Measurements from ENCODE around the gene ELK3. TPM values are rescaled to one million over a fixed set of nuclear protein-coding genes. Genes with fewer than 3 reads are reported as not detected.

ELK3 gene
- total and polyA plus RNA-seq, 2 of the 13 experiments (the other 11 are each of a cell fraction or from before 2014, with no cell fraction given): 2.9 to 3.2 TPM

DNA sequence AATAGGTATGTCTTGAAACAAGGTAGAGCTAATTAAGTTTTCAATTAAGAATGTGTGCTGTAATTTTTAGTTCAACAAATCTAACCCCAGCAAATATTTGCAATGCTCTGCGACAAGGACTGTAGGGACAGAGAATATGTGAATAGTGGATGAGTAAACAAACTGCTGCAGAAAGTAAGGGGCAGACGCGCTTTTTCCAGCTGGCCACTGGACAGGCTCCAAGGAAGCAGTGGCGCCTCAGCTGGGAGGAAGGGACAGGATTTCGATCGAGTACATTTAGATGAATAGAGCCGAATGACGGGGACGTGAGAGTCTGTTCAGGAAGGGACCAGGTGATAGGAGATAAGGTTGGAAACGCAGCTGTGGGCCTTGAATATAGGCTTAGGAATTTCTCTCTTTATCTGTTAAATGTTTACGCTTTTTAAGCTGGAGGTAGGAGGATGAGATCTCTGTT is 69.3 kb downstream of the ELK3 start (continued):
- TF ChIP-seq, protein P1, sequence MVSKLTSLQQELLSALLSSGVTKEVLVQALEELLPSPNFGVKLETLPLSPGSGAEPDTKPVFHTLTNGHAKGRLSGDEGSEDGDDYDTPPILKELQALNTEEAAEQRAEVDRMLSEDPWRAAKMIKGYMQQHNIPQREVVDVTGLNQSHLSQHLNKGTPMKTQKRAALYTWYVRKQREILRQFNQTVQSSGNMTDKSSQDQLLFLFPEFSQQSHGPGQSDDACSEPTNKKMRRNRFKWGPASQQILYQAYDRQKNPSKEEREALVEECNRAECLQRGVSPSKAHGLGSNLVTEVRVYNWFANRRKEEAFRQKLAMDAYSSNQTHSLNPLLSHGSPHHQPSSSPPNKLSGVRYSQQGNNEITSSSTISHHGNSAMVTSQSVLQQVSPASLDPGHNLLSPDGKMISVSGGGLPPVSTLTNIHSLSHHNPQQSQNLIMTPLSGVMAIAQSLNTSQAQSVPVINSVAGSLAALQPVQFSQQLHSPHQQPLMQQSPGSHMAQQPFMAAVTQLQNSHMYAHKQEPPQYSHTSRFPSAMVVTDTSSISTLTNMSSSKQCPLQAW (CRISPR knock-in tag; IDR thresholded peaks at IDR 0.05): peak; percentile 67; the same call in 1 of the 2 replicates
- TF ChIP-seq, protein P2, sequence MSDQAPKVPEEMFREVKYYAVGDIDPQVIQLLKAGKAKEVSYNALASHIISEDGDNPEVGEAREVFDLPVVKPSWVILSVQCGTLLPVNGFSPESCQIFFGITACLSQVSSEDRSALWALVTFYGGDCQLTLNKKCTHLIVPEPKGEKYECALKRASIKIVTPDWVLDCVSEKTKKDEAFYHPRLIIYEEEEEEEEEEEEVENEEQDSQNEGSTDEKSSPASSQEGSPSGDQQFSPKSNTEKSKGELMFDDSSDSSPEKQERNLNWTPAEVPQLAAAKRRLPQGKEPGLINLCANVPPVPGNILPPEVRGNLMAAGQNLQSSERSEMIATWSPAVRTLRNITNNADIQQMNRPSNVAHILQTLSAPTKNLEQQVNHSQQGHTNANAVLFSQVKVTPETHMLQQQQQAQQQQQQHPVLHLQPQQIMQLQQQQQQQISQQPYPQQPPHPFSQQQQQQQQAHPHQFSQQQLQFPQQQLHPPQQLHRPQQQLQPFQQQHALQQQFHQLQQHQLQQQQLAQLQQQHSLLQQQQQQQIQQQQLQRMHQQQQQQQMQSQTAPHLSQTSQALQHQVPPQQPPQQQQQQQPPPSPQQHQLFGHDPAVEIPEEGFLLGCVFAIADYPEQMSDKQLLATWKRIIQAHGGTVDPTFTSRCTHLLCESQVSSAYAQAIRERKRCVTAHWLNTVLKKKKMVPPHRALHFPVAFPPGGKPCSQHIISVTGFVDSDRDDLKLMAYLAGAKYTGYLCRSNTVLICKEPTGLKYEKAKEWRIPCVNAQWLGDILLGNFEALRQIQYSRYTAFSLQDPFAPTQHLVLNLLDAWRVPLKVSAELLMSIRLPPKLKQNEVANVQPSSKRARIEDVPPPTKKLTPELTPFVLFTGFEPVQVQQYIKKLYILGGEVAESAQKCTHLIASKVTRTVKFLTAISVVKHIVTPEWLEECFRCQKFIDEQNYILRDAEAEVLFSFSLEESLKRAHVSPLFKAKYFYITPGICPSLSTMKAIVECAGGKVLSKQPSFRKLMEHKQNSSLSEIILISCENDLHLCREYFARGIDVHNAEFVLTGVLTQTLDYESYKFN (CRISPR knock-in tag; conservative IDR thresholded peaks at IDR 0.05): peak; percentile 88
- TF ChIP-seq YEATS4 (CRISPR knock-in tag; IDR thresholded peaks at IDR 0.05; ENCODE audit: borderline replicate concordance) (no peak), SKI (IDR thresholded peaks at IDR 0.05; ENCODE audit: partially characterized antibody) (peak; percentile 57), ZNF747 (CRISPR knock-in tag; IDR thresholded peaks at IDR 0.05; ENCODE audit: borderline replicate concordance) (no peak), NR2F6 (IDR thresholded peaks at IDR 0.05) (peak; percentile 31; the same call in 1 of the 2 replicates), NR2F6 (CRISPR knock-in tag; IDR thresholded peaks at IDR 0.05) (peak; percentile 56), PHF5A (CRISPR knock-in tag; IDR thresholded peaks at IDR 0.05; ENCODE audit: low read depth, unreplicated experiment) (no peak), HOXA3 (CRISPR knock-in tag; IDR thresholded peaks at IDR 0.05) (peak; percentile 69; the same call in 1 of the 2 replicates), SAP130 (CRISPR knock-in tag; IDR thresholded peaks at IDR 0.05; ENCODE audit: low read depth) (peak; percentile 83), NCOA2 (CRISPR knock-in tag; IDR thresholded peaks at IDR 0.05) (peak; percentile 72; the same call in 1 of the 2 replicates), MIER3 (CRISPR knock-in tag; IDR thresholded peaks at IDR 0.05; ENCODE audit: borderline replicate concordance) (peak; percentile 76; the same call in 1 of the 2 replicates), TCF12 (IDR thresholded peaks at IDR 0.05) (no peak), TCF12 (CRISPR knock-in tag; IDR thresholded peaks at IDR 0.05) (0 out of 2 replicates have a peak, but pooled peaks have one; percentile 71), HNRNPK (IDR thresholded peaks at IDR 0.05; ENCODE audit: low read depth, low read length, poor library complexity, severe bottlenecking) (no peak), IRF2 (CRISPR knock-in tag; IDR thresholded peaks at IDR 0.05) (peak; percentile 61)
- TF ChIP-seq, protein P3, sequence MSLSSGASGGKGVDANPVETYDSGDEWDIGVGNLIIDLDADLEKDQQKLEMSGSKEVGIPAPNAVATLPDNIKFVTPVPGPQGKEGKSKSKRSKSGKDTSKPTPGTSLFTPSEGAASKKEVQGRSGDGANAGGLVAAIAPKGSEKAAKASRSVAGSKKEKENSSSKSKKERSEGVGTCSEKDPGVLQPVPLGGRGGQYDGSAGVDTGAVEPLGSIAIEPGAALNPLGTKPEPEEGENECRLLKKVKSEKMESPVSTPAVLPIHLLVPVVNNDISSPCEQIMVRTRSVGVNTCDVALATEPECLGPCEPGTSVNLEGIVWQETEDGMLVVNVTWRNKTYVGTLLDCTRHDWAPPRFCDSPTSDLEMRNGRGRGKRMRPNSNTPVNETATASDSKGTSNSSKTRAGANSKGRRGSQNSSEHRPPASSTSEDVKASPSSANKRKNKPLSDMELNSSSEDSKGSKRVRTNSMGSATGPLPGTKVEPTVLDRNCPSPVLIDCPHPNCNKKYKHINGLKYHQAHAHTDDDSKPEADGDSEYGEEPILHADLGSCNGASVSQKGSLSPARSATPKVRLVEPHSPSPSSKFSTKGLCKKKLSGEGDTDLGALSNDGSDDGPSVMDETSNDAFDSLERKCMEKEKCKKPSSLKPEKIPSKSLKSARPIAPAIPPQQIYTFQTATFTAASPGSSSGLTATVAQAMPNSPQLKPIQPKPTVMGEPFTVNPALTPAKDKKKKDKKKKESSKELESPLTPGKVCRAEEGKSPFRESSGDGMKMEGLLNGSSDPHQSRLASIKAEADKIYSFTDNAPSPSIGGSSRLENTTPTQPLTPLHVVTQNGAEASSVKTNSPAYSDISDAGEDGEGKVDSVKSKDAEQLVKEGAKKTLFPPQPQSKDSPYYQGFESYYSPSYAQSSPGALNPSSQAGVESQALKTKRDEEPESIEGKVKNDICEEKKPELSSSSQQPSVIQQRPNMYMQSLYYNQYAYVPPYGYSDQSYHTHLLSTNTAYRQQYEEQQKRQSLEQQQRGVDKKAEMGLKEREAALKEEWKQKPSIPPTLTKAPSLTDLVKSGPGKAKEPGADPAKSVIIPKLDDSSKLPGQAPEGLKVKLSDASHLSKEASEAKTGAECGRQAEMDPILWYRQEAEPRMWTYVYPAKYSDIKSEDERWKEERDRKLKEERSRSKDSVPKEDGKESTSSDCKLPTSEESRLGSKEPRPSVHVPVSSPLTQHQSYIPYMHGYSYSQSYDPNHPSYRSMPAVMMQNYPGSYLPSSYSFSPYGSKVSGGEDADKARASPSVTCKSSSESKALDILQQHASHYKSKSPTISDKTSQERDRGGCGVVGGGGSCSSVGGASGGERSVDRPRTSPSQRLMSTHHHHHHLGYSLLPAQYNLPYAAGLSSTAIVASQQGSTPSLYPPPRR (CRISPR knock-in tag; IDR thresholded peaks at IDR 0.05; ENCODE audit: borderline replicate concordance): peak; percentile 90
- TF ChIP-seq, protein P4, sequence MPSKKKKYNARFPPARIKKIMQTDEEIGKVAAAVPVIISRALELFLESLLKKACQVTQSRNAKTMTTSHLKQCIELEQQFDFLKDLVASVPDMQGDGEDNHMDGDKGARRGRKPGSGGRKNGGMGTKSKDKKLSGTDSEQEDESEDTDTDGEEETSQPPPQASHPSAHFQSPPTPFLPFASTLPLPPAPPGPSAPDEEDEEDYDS (CRISPR knock-in tag; IDR thresholded peaks at IDR 0.05): peak; percentile 33; the same call in 1 of the 2 replicates
- TF ChIP-seq, protein P5, sequence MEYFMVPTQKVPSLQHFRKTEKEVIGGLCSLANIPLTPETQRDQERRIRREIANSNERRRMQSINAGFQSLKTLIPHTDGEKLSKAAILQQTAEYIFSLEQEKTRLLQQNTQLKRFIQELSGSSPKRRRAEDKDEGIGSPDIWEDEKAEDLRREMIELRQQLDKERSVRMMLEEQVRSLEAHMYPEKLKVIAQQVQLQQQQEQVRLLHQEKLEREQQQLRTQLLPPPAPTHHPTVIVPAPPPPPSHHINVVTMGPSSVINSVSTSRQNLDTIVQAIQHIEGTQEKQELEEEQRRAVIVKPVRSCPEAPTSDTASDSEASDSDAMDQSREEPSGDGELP (IDR thresholded peaks at IDR 0.05; ENCODE audit: borderline replicate concordance, low read depth): peak; percentile 98

Data from HepG2 (cell line).